ENCODE results near the gene PKP3. TPM values are rescaled to one million over a fixed set of nuclear protein-coding genes. Genes with fewer than 3 reads are reported as not detected.

PKP3 gene
- total RNA-seq, 2 experiments from 2014 or later = 0.60 TPM; not detected in 1

DNA sequence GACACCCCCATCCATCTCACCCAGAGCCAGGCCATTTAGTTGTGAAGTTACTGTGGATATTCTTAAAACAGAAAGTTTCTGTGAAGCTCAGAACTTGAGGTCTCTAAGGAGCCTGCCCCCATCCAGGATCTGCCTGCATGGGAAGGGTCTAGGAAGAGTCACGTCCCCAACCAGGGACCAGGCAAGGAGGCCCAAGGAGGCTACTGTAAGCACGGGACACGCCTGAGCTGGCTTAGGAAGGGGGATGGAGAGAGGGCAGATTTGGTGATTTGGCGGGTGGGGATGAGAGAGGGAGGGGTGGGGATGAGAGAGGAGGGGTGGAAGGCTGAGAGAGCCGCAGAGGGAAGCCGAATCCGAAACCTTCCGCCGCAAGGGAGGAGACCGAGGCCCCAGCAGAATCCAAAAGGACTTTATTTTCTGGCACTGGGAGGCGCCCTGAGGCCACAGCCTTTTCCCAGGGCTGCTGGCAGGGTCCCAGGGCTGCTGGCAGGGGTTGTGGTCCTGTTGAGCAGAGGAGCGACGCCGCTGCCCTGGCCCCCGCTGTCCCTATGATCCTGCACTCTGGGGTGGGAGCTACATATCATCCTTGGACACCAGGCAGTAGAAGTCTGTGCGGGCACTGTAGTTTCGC is 11.4 kb downstream of the PKP3 start:
- Mint-ChIP-seq H3K4me1 (ENCODE audit: low read depth) (peaks cover 8% of the 10 kb centered on the region), H3K36me3 (ENCODE audit: low read depth) (peaks cover 4% of the 10 kb centered on the region), H3K9me3 (no peaks in the 10 kb centered on the region), H3K4me3 (peak overlapping the region; percentile 74), H3K27ac (peak overlapping the region; percentile 61), H3K27me3 (no peaks in the 10 kb centered on the region)
- ChIA-PET POLR2A (interaction anchor here (0.5 to 7.3 kb wide), 8 partner anchors 8 to 170 kb away, joined by 3 to 88 read pairs (median 16); partner anchors contain the start of genes PTDSS2, RNH1 and SIGIRR), CTCF (interaction anchor here (1.6 to 4.3 kb wide), 3 partner anchors 9 to 45 kb away, joined by 9 to 39 read pairs (median 37); partner anchors contain the start of gene PTDSS2)
- DNase-seq (no peak), ATAC-seq (ENCODE audit: poor library complexity) (no peak)
- Histone ChIP-seq H3K4me1 (ENCODE audit: insufficient read depth, low read length) (peaks cover 44% of the 10 kb centered on the region), H3K36me3 (ENCODE audit: insufficient read depth, low read length) (peaks cover 17% of the 10 kb centered on the region), H3K9me3 (ENCODE audit: control insufficient read depth in 1 of 2, insufficient read depth in 1 of 2, low read length in 2 of 2) (no peaks in the 10 kb centered on the region), H3K4me3 (ENCODE audit: low read length) (no peak overlapping the region), H3K27me3 (ENCODE audit: control insufficient read depth in 1 of 2, insufficient read depth in 2 of 2, low read length in 2 of 2) (no peaks in the 10 kb centered on the region), H3K27ac (ENCODE audit: low read depth in 1 of 2, low read length in 2 of 2) (no peak overlapping the region)
- no peak for TF ChIP-seq CTCF (IDR thresholded peaks at IDR 0.05)
- intact Hi-C loops (cut with DNase I, micrococcal nuclease) = loop anchor here in 1 of 2 experiments (5.0 kb wide), 2 partner anchors 168 to 172 kb away; partner anchors contain the start of genes PHRF1, PSMD13 and SIRT3

- Mint-ChIP-seq H3K27me3 (no peaks in the 10 kb centered on the region), H3K27ac (peak overlapping the region; percentile 61), H3K4me1 (ENCODE audit: low read depth) (peaks cover 8% of the 10 kb centered on the region), H3K36me3 (ENCODE audit: low read depth) (peaks cover 4% of the 10 kb centered on the region), H3K9me3 (no peaks in the 10 kb centered on the region), H3K4me3 (peak overlapping the region; percentile 34)
- Histone ChIP-seq H3K4me1 (ENCODE audit: insufficient read depth, low read length) (peaks cover 44% of the 10 kb centered on the region), H3K27ac (ENCODE audit: low read depth in 1 of 2, low read length in 2 of 2) (peak overlapping the region; percentile 55 to 67), H3K27me3 (ENCODE audit: control insufficient read depth in 1 of 2, insufficient read depth in 2 of 2, low read length in 2 of 2) (no peaks in the 10 kb centered on the region), H3K9me3 (ENCODE audit: control insufficient read depth in 1 of 2, insufficient read depth in 1 of 2, low read length in 2 of 2) (no peaks in the 10 kb centered on the region), H3K36me3 (ENCODE audit: insufficient read depth, low read length) (peaks cover 17% of the 10 kb centered on the region), H3K4me3 (ENCODE audit: low read length) (peak overlapping the region; percentile 39)
- CTCF ChIA-PET = interaction anchor here (1.2 to 4.3 kb wide), 8 partner anchors 9 to 155 kb away, joined by 3 to 39 read pairs (median 7); partner anchors contain the start of genes PTDSS2 and SIGIRR
- no peak for TF ChIP-seq CTCF (IDR thresholded peaks at IDR 0.05)
- intact Hi-C loops (cut with DNase I, micrococcal nuclease) = loop anchor here (1.0 to 5.0 kb wide), 5 partner anchors 42 to 171 kb away; partner anchors contain the start of genes RNH1 (in 2 of the 2), PHRF1 (in 1 of the 2), PSMD13 (in 1 of the 2) and PTDSS2 (in 1 of the 2)
- no peak for DNase-seq
- no peak for ATAC-seq (ENCODE audit: poor library complexity)
- POLR2A ChIA-PET = interaction anchor here (0.6 to 7.3 kb wide), 18 partner anchors 9 to 413 kb away, joined by 3 to 88 read pairs (median 5); partner anchors contain the start of genes BET1L, PNPLA2, PTDSS2 and RIC8A
These were observed 12.2 kb downstream of the PKP3 start for GRCh38 chr11:405954-406795.

Measured in CD4-positive, alpha-beta T cell (primary cell).